Regular cardiac myocyte (primary cell): ENCODE data around the gene WDR5. TPM values are rescaled to one million over a fixed set of nuclear protein-coding genes. Genes with fewer than 3 reads are reported as not detected.

Source experiments
- total RNA-seq: library from RNA; depleted of rRNA; stranded (reverse); fragments of >200 nt; gene quantifications from 2 replicates; pipeline ENCODE4 v1.2.3, GENCODE V29; 2014

WDR5 gene
- total RNA-seq = 18.0 and 22.0 TPM in 2 replicates

DNA sequence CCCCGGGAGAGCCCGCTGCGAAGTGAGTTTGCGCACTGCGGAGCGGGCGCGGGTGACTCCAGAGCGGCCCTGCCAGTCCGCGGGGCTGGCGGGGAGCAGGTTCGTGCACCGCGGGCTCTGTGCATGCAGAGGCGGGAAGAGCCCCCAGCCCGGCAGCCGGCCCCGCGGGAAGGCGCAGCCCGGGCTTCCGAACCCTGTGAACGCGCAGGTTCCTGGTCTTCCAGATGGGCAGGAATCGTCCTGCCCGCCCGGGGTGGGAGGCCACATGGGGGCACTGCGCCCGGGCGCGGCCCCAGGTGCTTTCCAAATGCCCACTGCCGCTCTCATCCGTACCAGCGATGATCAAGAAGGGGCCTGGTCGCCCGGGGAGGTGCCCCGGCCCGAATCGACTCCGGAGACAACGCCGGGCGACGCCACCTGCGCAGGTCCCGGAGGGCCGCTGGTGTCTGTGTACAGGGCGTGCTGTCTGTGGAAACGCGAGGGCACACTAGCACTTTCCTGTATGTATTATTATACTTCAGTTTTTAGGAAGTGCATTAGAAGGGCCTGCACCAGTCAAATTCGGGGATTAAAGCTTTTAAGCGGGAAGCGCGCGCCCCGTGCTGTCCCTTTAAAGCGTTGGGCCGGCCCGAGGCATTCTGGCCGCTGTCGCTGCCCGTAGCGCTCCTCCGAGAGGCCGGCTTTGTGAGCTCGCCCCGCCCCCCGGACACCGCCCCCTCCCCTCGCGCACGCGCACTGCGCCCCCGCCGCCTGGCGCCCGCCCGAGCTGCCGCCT, at the start of gene WDR5:
TSS of gene WDR5 (plus strand) at position 740 of the 775 bp plus-strand sequence. CDS start 3,796 bp downstream, outside the sequence.

Other genes with a start within 250 kb of the WDR5 start
- 15.2 and 24.3 TPM in 2 replicates for gene VAV2, start 143.8 kb upstream of the WDR5 start, total RNA-seq
- 13.0 and 14.0 TPM in 2 replicates for gene BRD3OS, start 110.6 kb upstream of the WDR5 start, total RNA-seq
- gene BRD3, start 68.1 kb upstream of the WDR5 start, total RNA-seq = 6.2 and 9.2 TPM in 2 replicates
- not detected in 2 replicates for gene RNU6ATAC, start 28.5 kb downstream of the WDR5 start, total RNA-seq
- 12.7 and 14.8 TPM in 2 replicates for gene RXRA, start 190.4 kb downstream of the WDR5 start, total RNA-seq